Lower leg skin (tissue), 4 donors: Measurements from ENCODE around the gene GRM8. TPM values are rescaled to one million over a fixed set of nuclear protein-coding genes. Genes with fewer than 3 reads are reported as not detected.

Experiments used
- DNase-seq, 2 donors: peaks; one replicate each; pipeline ENCODE4 v3.0.0-alpha.2; 2019; ENCODE audit warnings: low spot score in 2 of 2
- H3K4me3 ChIP-seq: fragments of 200-600 bp; sonication (generic); 2 replicates; pipeline ENCODE4 v1.5.1; 2017; ENCODE audit warnings: mild to moderate bottlenecking, low read depth; ENCODE audit not compliant: poor library complexity, severe bottlenecking
- CTCF ChIP-seq, 3 donors: fragments of 450-650 bp; IDR thresholded peaks; one replicate each; pipeline ENCODE4 v1.5.1; 2016; ENCODE audit warnings: antibody characterized with exemption in 3 of 3, mild to moderate bottlenecking in 3 of 3, moderate library complexity in 2 of 3
- POLR2A ChIP-seq, 2 donors: fragments of 450-650 bp; IDR thresholded peaks; one replicate each; pipeline ENCODE4 v1.6.1; 2016 to 2017; ENCODE audit warnings: antibody characterized with exemption in 2 of 2, mild to moderate bottlenecking in 1 of 2, moderate library complexity in 1 of 2
- WGBS, 2 donors: methylation state at CpG; one replicate each; pipeline ENCODE4 v1.1.5; 2018; 5-methylcytosine and 5-hydroxymethylcytosine counted together
- intact Hi-C: fragments of 100-400 bp; cut with DNase I; formaldehyde crosslinking; loops from one replicate; pipeline ENCODE4 v1.15.0; 2023; ENCODE audit warnings: low total_unique reads
- total RNA-seq, 4 donors: library from RNA; depleted of rRNA; stranded (reverse); fragments of >200 nt; gene quantifications; one replicate each; pipeline ENCODE4 v1.1.0, GENCODE V29; 2016

The GRM8 gene
- total RNA-seq, 4 donors from 2014 or later, result 0.45 TPM; not detected in 3

- intact Hi-C loops, result no loop called here
- 73 to 88% methylated on average over 3 of the region's 3 CpGs for WGBS, 2 donors
- TF ChIP-seq POLR2A (IDR thresholded peaks at IDR 0.05) (no peak), CTCF (IDR thresholded peaks at IDR 0.05) (no peak)
- no peak overlapping the region for H3K4me3 ChIP-seq
- no peak for DNase-seq
Observed at GRCh38 chr7:126442908-126443307, 809.8 kb downstream of the GRM8 start.

- 53 to 76% methylated on average over 2 of the region's 2 CpGs for WGBS, 2 donors
- DNase-seq, result no peak
- TF ChIP-seq POLR2A (IDR thresholded peaks at IDR 0.05), result no peak
- no peak for TF ChIP-seq CTCF (IDR thresholded peaks at IDR 0.05)
- no peak overlapping the region for H3K4me3 ChIP-seq
- intact Hi-C loops, result no loop called here
Observed at GRCh38 chr7:126441745-126442144, 811.0 kb downstream of the GRM8 start.

GRCh38 chr7:126440542-126440941, 812.2 kb downstream of the GRM8 start:
- WGBS, 2 donors, result 65 to 95% methylated on average over 2 of the region's 2 CpGs
- no peak overlapping the region for H3K4me3 ChIP-seq
- no peak for DNase-seq
- TF ChIP-seq POLR2A (IDR thresholded peaks at IDR 0.05), result no peak
- TF ChIP-seq CTCF (IDR thresholded peaks at IDR 0.05), result no peak
- intact Hi-C loops, result no loop called here

- intact Hi-C loops, result no loop called here
- no peak for DNase-seq
- no peak overlapping the region for H3K4me3 ChIP-seq
- TF ChIP-seq CTCF (IDR thresholded peaks at IDR 0.05) (no peak), POLR2A (IDR thresholded peaks at IDR 0.05) (no peak)
- WGBS, 2 donors, result 65 to 87% methylated on average over 2 of the region's 2 CpGs
Observed at GRCh38 chr7:126436213-126436868, 816.4 kb downstream of the GRM8 start.

GRCh38 chr7:126426652-126427051, 826.1 kb downstream of the GRM8 start:
- 81 to 96% methylated on average over 1 of the region's 1 CpG for WGBS, 2 donors

More at GRCh38 chr7:126426652-126427051, 826.1 kb downstream of the GRM8 start:
- TF ChIP-seq POLR2A (IDR thresholded peaks at IDR 0.05), result no peak
- no peak for TF ChIP-seq CTCF (IDR thresholded peaks at IDR 0.05)
- intact Hi-C loops, result no loop called here
- no peak overlapping the region for H3K4me3 ChIP-seq
- DNase-seq, result no peak
